Measurements from ENCODE around the gene CCN2.

The CCN2 gene

GRCh38 chr6:131955876-131956275 is 4.7 kb upstream of the CCN2 start:
- TF ChIP-seq, protein P1, sequence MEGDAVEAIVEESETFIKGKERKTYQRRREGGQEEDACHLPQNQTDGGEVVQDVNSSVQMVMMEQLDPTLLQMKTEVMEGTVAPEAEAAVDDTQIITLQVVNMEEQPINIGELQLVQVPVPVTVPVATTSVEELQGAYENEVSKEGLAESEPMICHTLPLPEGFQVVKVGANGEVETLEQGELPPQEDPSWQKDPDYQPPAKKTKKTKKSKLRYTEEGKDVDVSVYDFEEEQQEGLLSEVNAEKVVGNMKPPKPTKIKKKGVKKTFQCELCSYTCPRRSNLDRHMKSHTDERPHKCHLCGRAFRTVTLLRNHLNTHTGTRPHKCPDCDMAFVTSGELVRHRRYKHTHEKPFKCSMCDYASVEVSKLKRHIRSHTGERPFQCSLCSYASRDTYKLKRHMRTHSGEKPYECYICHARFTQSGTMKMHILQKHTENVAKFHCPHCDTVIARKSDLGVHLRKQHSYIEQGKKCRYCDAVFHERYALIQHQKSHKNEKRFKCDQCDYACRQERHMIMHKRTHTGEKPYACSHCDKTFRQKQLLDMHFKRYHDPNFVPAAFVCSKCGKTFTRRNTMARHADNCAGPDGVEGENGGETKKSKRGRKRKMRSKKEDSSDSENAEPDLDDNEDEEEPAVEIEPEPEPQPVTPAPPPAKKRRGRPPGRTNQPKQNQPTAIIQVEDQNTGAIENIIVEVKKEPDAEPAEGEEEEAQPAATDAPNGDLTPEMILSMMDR (IDR thresholded peaks at IDR 0.05; ENCODE audit: control insufficient read depth, insufficient read depth, low read depth, low read length, missing control alignments) = no peak
- no peak for DNase-seq (ENCODE audit: low read depth)
- no peak overlapping the region for H3K4me3 ChIP-seq (ENCODE audit: control insufficient read depth, low read depth, low read length)

GRCh38 chr6:131955192-131955591 is 4.0 kb upstream of the CCN2 start:
- no peak overlapping the region for H3K4me3 ChIP-seq (ENCODE audit: control insufficient read depth, low read depth, low read length)
- TF ChIP-seq, protein P1 (IDR thresholded peaks at IDR 0.05; ENCODE audit: control insufficient read depth, insufficient read depth, low read depth, low read length, missing control alignments) = no peak
- DNase-seq (ENCODE audit: low read depth) = no peak

GRCh38 chr6:131954775-131955107 is 3.6 kb upstream of the CCN2 start:
- no peak overlapping the region for H3K4me3 ChIP-seq (ENCODE audit: control insufficient read depth, low read depth, low read length)
- TF ChIP-seq, protein P1 (IDR thresholded peaks at IDR 0.05; ENCODE audit: control insufficient read depth, insufficient read depth, low read depth, low read length, missing control alignments) = no peak
- no peak for DNase-seq (ENCODE audit: low read depth)

- H3K4me3 ChIP-seq (ENCODE audit: control insufficient read depth, low read depth, low read length) = no peak overlapping the region
- TF ChIP-seq, protein P1 (IDR thresholded peaks at IDR 0.05; ENCODE audit: control insufficient read depth, insufficient read depth, low read depth, low read length, missing control alignments) = no peak
- no peak for DNase-seq (ENCODE audit: low read depth)
Observed at GRCh38 chr6:131954059-131954774, 3.0 kb upstream of the CCN2 start.

DNA sequence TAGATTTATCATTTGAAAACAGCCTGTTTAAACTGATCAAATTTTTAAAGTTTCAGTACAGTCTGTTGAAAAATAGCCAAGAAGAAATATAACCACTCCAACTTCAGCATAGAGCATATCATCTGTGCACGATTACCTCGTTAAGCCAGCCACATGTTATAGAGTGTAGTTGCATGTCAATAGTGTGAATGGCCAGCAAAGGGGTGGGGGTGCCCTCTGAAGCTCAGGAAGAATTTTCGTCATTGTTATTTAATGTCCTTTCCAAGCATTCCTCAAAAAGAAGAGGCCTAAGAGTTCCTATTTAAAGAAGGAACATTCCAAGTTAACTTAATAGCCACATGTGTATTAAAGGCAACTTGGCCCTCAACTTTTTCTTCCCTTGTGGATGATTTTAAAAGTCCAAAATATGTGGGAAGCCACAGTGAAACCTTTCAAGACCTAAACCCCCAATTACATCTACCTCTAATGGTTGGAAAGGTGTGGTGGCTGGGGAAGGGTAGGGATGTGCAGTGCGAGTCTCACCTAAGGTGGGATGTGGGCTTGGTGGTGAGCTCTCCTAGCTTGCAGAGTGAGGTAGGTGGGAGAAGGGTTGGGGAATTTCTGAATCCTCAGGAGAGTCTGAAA is 1.8 kb upstream of the CCN2 start:
- TF ChIP-seq, protein P1 (IDR thresholded peaks at IDR 0.05; ENCODE audit: control insufficient read depth, insufficient read depth, low read depth, low read length, missing control alignments) = no peak
- DNase-seq (ENCODE audit: low read depth) = no peak
- no peak overlapping the region for H3K4me3 ChIP-seq (ENCODE audit: control insufficient read depth, low read depth, low read length)

GRCh38 chr6:131951576-131952230 is 531 bp upstream of the CCN2 start:
- TF ChIP-seq, protein P1 (IDR thresholded peaks at IDR 0.05; ENCODE audit: control insufficient read depth, insufficient read depth, low read depth, low read length, missing control alignments) = no peak
- H3K4me3 ChIP-seq (ENCODE audit: control insufficient read depth, low read depth, low read length) = peak overlapping the region; percentile 83
- no peak for DNase-seq (ENCODE audit: low read depth)

Measured in AG09309 (cell line).